ENCODE measurements around the gene RHOA. TPM values are rescaled to one million over a fixed set of nuclear protein-coding genes. Genes with fewer than 3 reads are reported as not detected.

The RHOA gene
- total RNA-seq, 6 donors from 2014 or later, result 206 to 611 (median 456) TPM

- no peaks in the 10 kb centered on the region for H3K4me1 ChIP-seq
- peaks cover 21 to 94% (median 68%) of the 10 kb centered on the region in 4 donors for H3K36me3 ChIP-seq
- no peak overlapping the region for H3K4me3 ChIP-seq
- WGBS, 2 donors, result 90 to 91% methylated on average over 1 of the region's 1 CpG
- H3K9me3 ChIP-seq, result no peaks in the 10 kb centered on the region
- DNase-seq (no peak), ATAC-seq (ENCODE audit: low FRiP score in 2 of 2) (no peak)
- no peaks in the 10 kb centered on the region for H3K27me3 ChIP-seq
- TF ChIP-seq CTCF (IDR thresholded peaks at IDR 0.05), result no peak
- no peak for TF ChIP-seq EP300 (IDR thresholded peaks at IDR 0.05)
- TF ChIP-seq POLR2AphosphoS5 (IDR thresholded peaks at IDR 0.05), result no peak
- no peak for TF ChIP-seq POLR2A (IDR thresholded peaks at IDR 0.05)
- no peak overlapping the region for H3K27ac ChIP-seq
These were observed 97.7 kb downstream of the RHOA start for GRCh38 chr3:49313896-49314688.

GRCh38 chr3:49311283-49311682 lies 100.5 kb downstream of the RHOA start:
- Histone ChIP-seq H3K9me3 (no peaks in the 10 kb centered on the region), H3K36me3 (peaks cover 13 to 93% (median 62%) of the 10 kb centered on the region in 4 donors), H3K27ac (no peak overlapping the region), H3K4me1 (no peaks in the 10 kb centered on the region), H3K4me3 (no peak overlapping the region), H3K27me3 (no peaks in the 10 kb centered on the region)
- ATAC-seq (ENCODE audit: low FRiP score in 2 of 2) (no peak), DNase-seq (no peak)
- TF ChIP-seq EP300 (IDR thresholded peaks at IDR 0.05) (no peak), POLR2A (IDR thresholded peaks at IDR 0.05) (no peak), POLR2AphosphoS5 (IDR thresholded peaks at IDR 0.05) (no peak), CTCF (IDR thresholded peaks at IDR 0.05) (no peak)
- WGBS, 2 donors, result 95 to 98% methylated on average over 3 of the region's 3 CpGs

GRCh38 chr3:49310677-49311076 lies 101.1 kb downstream of the RHOA start:
- no peak for DNase-seq
- Histone ChIP-seq H3K27ac (no peak overlapping the region), H3K27me3 (no peaks in the 10 kb centered on the region), H3K4me3 (no peak overlapping the region), H3K9me3 (no peaks in the 10 kb centered on the region), H3K4me1 (no peaks in the 10 kb centered on the region), H3K36me3 (peaks cover 16 to 93% (median 62%) of the 10 kb centered on the region in 4 donors)
- TF ChIP-seq CTCF (IDR thresholded peaks at IDR 0.05) (no peak), EP300 (IDR thresholded peaks at IDR 0.05) (no peak), POLR2AphosphoS5 (IDR thresholded peaks at IDR 0.05) (no peak), POLR2A (IDR thresholded peaks at IDR 0.05) (no peak)
- WGBS, 2 donors, result 100% methylated on average over 1 of the region's 1 CpG
- ATAC-seq (ENCODE audit: low FRiP score in 2 of 2), result no peak

Other genes starting within 250 kb of the RHOA start
- 10 to 100 TPM; 20.7 to 31.6 (median 26.0) TPM for gene CCDC71, start 245.6 kb downstream of the RHOA start, total RNA-seq
- 10 to 100 TPM; 21.9 to 60.8 (median 32.7) TPM for gene KLHDC8B, start 240.4 kb downstream of the RHOA start, total RNA-seq
- gene C3orf62, start 134.7 kb downstream of the RHOA start, total RNA-seq, result 10 to 100 TPM in 1 of 6 donors, 1 to 10 TPM in 5; 4.2 to 15.7 (median 7.1) TPM
- gene USP4, start 71.9 kb downstream of the RHOA start, total RNA-seq, result 100 to 1,000 TPM in 2 of 6 donors, 10 to 100 TPM in 4; 28.1 to 190 (median 66.9) TPM
- gene GPX1, start 53.6 kb downstream of the RHOA start, total RNA-seq, result 100 to 1,000 TPM; 174 to 603 (median 445) TPM
- gene TCTA, start 447 bp upstream of the RHOA start, total RNA-seq, result 10 to 100 TPM; 21.8 to 52.3 (median 39.5) TPM
- gene AMT, start 10.5 kb upstream of the RHOA start, total RNA-seq, result 10 to 100 TPM in 3 of 6 donors, 1 to 10 TPM in 3; 2.3 to 59.7 (median 11.4) TPM
- 10 to 100 TPM in 2 of 6 donors, 1 to 10 TPM in 4; 1.0 to 23.9 (median 8.0) TPM for gene NICN1, start 17.3 kb upstream of the RHOA start, total RNA-seq
- gene DAG1, start 58.3 kb upstream of the RHOA start, total RNA-seq, result 100 to 1,000 TPM in 1 of 6 donors, 10 to 100 TPM in 5; 22.0 to 104 (median 73.5) TPM
- 1 to 10 TPM in 2 of 6 donors, under 1 TPM in 4; 0.39 to 1.1 (median 0.72) TPM for gene BSN, start 142.5 kb upstream of the RHOA start, total RNA-seq

All from upper lobe of left lung (tissue), 6 donors.